H4 (cell line): Measurements from ENCODE around the gene SULT4A1. TPM values are rescaled to one million over a fixed set of nuclear protein-coding genes. Genes with fewer than 3 reads are reported as not detected.
"Not testable (repeated sequence)": the region's sequence is repeated elsewhere in the genome, so short reads cannot be mapped to it uniquely, and the experiment has no call there.

Experiments
- DNase-seq: peaks from one replicate; pipeline ENCODE4 v3.0.0-alpha.2; 2015; ENCODE audit warnings: low spot score
- total RNA-seq: library from RNA; depleted of rRNA; stranded (reverse); fragments of >200 nt; shearing (Covaris generic); gene quantifications from 2 replicates; pipeline ENCODE4 v1.2.3, GENCODE V29; 2014; rRNA removed

SULT4A1 gene, protein sequence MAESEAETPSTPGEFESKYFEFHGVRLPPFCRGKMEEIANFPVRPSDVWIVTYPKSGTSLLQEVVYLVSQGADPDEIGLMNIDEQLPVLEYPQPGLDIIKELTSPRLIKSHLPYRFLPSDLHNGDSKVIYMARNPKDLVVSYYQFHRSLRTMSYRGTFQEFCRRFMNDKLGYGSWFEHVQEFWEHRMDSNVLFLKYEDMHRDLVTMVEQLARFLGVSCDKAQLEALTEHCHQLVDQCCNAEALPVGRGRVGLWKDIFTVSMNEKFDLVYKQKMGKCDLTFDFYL
- total RNA-seq, result 0.33 TPM in 1 of 2 replicates, not detected in the other

DNA sequence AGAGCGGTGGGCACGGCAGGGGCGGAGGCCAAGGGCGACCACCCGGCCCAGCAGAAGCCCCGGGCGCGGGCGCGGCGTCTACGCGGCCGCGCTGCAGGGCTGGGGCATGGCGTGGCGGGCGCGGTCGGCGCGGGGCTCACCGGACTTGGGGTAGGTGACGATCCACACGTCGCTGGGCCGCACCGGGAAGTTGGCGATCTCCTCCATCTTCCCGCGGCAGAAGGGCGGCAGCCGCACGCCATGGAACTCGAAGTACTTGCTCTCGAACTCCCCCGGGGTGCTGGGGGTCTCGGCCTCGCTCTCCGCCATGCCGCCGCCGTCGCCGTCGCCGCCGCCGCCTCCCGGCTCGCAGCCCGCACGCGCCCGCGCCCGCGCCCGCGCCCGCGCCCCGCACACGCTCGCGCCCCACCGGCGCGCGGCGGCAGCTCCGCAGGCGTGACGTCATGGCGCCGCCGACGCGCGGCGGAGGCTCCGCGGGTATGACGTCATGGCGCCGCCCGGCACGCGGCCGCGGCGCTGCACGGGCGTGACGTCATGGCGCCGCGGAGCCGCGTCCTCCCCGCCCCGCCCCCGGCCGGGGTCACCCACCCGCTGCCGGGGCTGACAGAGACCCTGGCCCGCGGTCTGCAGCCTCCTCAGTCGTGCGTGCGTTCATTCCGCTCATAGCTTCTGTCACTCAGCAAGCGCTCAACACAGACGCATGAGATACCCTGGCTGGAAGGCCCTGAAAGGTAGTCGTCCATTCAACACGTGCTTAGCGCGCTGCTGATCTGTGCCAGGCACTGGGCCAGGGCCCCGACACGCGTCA lies at the start of gene SULT4A1:
Gene SULT4A1, minus strand, starts transcription at position 440 of the 808 bp plus-strand sequence. Its CDS starts 131 bp downstream, at position 309.
- DNase-seq, result no peak

DNA sequence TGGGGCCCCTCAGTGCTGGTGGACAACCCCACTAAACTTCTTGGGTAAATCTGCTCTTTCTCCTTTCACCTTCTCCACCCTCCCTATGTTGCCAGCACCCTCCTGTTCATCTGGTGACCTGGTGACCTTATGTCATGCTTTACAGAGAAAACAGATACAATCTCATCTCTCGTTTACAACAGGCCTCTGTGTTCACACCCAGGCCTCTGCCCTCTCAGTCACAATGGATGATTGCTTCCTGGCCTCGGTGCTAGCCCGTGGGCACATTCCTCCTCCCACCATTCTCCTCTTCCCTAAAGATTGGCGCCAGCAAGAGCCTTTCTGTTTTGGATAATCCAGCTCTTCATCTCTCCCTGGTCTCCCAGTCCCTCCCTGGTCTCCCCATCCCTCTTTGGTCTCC lies 49.0 kb upstream of the SULT4A1 start:
- no peak for DNase-seq

DNA sequence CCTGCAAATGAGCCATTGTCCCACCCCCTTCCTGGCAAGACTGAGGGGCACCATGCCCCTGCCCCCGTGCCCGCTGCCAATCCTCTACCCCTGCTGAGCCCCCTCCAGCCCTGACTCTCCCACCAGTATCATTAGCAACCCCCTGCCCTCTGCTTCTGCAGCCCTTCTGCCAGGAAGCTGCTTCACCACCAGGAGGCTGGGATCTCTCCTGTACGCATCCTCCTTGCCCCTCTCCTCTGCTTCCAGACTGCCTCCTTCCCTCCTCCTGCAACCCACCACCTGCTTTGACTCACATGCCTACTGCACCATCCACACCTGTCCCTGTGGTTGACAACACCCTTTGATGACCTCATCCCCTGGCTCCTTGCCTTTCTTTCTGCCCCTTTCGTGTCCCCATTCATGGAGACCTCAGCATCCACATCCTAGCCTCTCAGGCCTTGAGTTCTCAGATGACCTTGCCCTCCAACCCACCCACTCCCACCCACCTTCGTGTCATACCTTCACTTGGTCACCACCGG lies 47.9 kb upstream of the SULT4A1 start:
- no peak for DNase-seq

DNA sequence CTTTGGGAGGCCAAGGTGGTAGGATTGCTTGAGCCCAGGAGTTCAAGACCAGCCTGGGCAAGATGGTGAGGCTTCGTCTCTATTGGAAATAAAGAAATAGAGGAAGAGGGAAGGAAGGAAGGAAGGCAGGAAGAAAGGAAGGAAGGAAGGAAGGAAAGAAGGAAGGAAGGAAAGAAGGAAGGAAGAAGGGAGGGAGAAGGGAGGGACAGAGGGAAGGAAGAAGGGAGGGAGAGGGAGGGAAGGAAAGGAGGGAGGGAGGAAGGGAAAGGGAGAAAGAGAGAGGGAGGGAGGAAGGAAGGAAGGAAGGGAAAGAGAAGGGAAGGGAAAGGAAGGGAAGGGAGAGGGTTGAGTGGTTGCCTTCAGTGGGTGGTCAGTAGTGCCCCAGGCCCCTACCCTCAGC lies 47.4 kb upstream of the SULT4A1 start:
- no peak for DNase-seq

DNA sequence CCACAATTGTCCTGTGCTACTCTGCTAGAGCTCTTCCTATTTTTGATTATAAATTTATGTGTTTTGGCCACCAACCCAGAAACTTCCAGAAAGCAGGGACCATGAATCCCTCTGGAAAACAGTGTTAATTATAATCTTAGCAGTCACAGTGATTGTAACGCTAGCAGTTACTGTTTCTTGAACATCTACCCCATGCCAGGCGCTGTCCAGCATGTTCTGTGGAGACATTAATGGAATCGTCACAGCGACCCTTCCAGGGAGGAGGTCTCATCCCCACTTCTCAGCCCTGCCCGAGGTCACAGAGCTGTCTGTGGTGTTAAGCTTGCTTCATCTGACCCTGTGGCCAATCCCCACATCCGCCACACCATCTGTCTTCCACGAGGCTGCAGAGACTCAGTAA lies 43.4 kb upstream of the SULT4A1 start:
- DNase-seq, result no peak

DNA sequence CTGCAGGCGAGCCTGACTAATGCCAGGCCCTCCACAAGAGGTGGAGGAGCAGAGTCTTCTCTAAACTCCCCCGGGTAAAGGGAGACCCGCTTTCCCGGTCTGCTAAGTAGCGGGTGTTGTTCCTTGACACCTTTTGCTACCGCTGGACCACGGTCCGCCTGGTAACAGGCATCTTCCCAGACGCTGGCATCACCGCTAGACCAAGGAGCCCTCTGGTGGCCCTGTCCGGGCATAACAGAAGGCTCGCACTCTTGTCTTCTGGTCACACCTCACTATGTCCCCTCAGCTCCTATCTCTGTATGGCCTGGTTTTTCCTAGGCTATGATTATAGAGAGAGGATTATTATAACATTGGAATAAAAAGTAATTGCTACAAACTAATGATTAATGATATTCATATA lies 42.1 kb upstream of the SULT4A1 start:
- DNase-seq, result not testable (repeated sequence)

DNA sequence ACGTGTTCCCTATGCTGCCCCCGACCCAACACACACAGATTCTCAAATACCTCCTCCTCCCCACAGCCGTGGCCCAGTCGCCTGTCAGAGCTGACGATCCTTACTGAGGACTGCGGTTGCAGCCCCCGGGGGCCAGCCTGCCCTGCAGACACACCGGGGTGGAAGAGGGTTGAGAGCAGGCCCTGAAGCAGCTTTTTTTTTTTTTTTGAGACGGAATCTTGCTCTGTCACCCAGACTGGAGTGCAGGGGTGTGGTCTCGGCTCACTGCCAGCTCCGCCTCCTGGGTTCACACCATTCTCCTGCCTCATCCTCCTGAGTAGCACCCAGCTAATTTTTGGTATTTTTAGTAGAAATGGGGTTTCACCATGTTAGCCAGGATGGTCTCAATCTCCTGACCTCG lies 40.7 kb upstream of the SULT4A1 start:
- not testable (repeated sequence) for DNase-seq

DNA sequence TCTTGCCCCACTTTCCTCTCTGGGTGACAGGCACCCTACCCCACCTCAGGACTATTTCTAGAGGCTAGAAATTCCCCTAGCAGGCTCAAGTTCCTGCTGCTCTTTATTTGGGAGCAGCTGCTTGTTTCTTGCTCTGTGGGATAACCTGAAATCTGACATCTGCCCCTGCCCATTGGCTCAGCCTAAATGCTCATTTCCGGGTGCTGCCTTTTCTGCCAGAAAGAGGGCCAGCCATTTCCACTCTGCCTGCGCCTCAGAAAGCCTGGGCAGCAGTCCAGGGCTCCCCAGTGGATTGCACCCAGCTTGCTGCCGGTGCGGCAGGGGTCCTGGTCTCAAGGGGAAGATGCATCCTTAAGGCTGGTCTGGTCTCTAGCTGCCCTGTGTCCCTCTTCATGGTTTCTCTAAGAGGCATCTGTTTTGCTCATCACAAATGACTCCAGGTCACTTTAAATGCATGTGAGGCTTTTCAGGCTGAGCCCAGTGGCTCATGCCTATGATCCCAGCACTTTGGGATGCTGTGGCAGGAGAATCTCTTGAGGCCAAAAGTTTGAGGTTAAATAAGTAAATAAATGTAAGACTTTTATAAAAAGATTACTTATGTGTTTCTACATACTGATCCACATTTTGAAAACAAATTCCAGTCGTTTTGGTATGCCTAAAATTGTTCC lies 39.8 kb upstream of the SULT4A1 start:
- DNase-seq, result peak; percentile 93

DNA sequence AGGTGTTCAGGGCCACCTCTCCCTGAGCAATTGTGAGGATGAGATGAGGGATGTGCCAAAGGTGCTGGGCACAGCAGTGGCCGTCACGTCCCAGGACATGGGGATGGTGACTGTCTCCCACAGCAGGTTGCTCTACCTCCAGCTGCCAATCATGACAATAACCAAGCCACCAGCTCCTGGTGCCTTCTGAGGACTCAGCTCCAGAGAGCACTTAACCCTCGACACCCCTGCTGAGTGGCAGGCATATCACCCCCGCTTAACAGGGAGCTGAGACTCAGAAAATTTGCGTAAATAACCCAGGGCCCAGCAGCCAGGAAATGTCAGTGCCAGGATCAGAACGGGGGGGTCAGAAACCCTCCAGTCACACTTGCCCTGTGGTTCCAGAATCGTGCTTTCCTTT lies 37.9 kb upstream of the SULT4A1 start:
- no peak for DNase-seq

DNA sequence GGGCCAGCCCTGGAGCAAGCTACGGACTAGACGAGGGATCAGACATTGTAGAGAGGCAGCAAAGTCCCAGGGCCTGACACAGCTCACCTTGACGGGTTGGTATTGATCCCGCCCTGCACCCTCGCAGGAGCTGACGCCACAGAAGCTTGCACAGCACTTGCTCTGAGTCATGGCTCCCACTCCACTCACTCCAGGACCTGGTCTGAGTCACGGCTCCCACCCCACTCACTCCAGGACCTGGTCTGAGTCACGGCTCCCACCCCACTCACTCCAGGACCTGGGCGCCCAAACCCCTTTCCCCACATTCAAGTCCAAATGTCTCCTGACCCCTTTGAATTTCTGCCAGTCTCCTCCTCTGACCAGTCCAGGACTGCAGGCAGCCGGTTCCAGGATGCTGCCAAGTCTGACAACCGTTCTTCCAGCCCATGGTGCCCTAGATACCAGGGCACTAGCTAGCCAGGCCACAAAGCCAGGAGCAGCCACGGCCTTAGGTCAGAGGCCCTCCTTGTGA lies 35.5 kb upstream of the SULT4A1 start:
- DNase-seq, result no peak

DNA sequence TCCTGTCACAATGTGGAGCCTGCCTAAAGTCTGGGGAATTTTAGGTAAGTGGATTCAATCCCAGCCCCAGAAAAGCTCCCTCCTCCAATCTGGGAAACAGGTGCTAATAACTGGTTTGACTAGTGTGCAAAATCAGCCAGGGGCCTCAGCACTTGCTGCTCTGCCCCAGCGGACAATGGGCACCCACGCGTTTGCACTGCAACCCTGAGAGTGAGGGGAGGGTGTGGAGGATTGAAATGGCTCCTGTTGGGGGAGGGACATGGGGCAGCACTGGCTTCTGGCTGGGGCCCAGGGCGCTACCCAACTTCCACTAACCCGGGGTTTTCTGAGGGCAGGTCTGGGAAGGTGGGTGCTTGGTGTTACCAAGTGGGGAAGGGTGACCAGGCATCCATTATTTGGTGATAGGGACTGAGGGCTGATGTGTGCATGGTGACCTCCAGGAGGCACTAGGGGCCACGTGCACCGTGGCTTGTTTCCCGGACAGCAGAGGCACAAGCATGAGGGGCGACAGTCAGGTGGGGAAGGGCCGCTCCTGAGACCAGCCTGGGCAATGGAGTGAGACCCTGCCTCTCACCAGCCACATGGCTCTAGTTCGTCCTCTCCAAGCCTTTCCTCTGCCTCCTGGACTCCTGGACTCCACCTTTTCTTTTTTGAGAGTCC lies 33.8 kb upstream of the SULT4A1 start:
- DNase-seq, result no peak

DNA sequence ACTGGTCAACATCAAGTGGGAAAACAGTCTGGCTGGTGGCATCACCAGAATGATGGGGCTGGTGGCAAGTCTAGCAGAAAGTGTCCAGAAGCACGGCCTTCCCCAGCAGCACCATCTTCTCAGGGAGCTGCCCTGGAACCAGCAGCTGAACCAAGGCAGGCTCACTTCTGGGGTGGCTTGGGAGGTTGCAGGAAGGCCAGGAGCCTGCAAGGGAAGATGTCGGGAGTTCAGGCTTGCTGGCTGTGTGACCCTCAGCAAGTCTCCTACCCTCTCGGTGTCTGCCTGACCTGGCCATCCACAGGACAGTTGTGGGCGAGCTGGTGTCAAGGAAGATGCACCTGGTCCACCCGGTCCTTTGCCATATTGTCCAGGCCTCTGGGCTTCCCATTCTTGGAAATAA lies 31.8 kb upstream of the SULT4A1 start:
- DNase-seq, result no peak

DNA sequence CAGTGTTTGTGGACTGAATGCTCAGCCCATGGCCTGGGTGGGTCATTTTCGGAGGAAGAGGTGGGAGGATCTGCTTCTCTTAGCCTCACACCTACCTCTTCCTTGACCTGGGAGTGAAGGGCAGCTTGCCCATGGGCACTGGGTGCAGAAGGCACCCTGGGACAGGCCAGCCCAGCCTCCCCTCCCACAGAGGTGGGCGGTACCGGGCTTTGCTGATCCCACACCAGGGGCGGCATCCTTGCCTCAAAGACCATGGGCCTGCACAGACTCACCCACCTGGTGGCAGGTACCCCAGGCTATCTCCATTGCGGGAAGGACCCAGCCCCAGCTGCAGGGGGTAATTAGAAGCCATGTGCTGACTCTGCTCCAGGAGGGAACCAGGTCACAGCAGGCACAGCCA lies 31.0 kb upstream of the SULT4A1 start:
- no peak for DNase-seq

DNA sequence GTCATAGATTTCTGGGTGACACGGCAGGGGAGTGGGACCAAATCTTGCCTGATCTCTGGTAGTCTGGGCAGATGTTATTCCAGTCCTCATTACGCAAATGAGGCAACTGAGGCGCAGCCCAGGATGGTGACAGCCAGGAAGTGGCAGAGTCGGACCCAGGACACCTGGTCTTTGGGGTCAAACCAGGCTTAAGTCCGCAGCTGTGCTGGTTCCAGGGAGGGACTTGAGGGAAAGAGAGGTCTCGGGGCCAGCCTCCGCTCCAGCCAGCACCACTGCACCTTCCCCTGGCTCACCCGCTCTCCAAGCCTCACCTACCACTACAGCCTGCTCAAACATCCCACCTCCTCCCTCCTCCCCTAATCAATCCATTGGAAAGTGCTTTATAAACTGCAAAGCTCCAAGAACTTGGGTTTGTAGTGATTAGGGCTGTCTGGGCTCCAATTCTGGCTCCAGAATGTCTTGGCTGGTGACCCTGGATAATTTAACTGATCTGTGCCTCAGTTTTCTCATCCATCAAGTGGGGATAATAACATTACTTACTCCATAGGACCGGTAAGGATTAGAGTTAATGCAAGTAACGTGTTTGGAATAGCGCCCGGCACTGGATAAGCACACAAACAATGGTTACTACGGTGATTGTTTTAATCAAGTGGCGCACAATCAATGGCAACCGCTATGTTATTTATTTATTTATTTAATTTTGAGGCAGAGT lies 30.0 kb upstream of the SULT4A1 start:
- no peak for DNase-seq

DNA sequence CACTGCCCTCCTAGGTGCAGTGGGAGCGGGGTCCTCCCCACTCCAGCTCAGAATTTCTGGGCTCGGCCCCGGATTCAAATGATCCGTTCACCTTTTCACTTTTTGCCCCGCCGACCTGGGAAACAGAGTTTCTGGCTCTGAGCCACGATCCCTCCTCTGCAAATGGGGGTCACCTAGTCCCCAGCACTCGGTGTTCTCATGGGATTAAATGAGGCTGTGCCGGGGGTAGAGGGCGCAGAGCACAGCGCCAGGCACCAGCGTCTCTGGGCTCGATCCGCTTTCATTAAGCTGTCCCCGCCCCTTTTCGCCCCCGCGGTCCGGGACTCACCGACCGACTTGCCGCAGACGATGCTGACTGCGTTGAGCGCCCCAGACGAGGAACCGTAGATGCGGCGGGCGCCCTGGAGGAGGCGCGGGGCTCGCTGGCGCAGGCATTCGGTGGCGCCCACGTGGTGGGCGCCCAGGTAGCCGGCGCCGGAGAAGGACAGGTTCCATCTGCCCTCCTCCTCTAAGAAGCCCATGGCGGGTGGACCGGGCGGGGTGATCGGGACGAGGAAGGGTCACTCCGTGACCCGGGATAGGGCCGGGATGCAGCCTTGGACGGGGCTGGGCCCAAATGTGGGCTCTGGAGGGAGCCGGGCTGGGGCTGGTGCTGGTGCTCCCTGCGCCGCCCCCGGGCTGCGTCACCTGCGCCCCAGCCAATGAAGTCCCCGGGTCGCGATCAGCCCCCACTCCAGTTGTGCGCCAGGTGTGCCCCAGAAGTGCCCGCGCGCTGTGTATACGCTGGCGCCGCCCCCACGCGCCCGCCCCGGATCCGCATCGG lies 29.3 kb upstream of the SULT4A1 start, which contains the start of gene PNPLA5:
Gene PNPLA5, minus strand, starts transcription at position 654 of the 823 bp plus-strand sequence. Its CDS starts 133 bp downstream, at position 521.
- DNase-seq, result no peak

DNA sequence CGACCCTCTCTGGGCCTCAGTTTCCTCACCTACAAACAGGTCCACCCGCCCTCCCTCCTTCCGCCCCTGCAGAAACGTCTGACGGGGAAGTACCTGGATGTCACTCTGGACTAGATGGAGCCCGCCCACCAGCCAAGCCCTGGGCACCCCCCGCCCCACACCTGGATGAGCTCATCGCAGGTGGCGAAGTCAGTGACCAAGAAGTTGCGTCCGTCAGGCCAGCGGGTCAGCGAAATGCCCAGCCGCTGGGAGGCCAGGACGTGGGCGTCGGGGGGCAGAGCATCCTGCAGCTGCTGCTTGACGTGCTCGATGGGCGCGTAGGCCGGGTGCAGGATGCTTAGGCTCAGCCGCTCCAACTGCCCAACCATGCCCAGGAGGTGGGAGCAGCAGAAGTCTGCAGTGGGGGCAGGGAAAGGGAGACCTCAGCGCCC lies 28.6 kb upstream of the SULT4A1 start:
- DNase-seq, result no peak

DNA sequence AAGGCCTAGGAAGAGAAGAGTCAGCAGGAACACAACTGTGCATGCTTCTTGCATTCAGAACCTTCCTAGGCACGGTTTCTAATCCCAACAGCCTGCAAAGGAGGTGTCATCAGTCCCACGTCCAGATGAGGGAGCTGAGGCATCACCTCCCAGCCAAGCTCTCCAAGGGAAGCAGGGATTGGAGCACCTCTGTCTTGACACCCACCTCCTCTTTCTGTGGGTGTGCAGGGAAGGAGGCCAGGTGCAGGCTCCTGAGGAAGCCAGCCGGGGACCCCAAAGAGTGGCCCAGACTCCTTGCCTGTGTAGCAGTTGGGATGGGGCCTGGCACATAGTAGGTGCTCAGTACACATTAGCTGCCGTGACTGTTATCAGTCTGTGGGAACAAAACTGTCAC lies 27.5 kb upstream of the SULT4A1 start:
- DNase-seq, result no peak

DNA sequence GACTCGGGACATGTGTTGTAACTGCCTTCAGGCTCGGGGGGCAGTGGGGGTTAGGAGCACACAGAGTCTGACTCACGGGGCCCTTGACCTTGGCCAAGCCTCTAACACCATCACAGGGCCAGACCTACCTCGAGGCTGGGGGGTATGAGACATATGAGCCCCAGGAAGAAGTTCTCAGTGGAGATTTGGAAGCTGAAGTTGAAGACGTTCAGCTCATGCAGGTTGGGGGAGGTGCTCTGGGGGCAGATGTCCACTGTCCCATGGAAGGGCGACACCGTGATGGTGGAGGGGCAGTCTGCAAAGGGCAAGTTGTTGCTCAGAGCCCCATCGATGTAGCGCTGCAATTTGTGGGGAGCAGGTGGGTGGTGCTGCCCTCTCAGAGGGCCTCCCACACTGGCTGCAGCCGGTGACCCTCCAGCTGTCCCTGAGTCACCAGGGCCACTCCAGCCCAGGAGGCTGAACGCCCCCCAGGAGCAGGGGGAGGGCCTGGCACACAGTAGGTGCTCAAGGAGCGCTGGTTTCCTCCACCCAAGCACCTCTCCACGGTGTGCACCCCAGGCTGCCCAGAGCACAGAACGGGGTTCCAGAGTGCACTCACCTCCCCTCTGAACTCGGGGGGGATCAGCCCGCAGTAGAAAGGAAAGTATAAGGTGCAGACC lies 27.0 kb upstream of the SULT4A1 start:
- DNase-seq, result no peak

DNA sequence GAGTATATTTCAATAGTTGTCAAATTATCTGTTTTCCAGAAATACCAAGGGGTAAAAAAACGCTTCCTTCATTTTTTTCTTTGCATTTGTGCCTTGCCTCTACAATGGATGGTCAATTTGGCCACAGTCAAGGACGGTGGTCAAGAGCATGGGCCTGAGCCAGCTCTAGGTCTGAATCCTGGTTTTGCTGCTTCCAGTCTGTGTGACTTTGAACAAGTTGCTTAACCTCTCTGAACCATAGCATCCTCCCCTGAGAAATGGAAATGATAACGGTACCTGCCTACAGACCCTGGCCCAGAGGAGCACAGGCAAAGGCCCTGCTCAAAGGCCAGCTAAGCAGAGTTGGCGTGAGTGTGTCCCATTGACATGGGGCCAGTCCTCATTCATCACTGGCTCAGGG lies 26.4 kb upstream of the SULT4A1 start:
- no peak for DNase-seq
